NB4 (cell line): ENCODE results near the gene CYB5R3.

Source experiments
- CTCF ChIP-seq: IDR thresholded peaks from one replicate; pipeline ENCODE4 v1.5.1; 2012; ENCODE audit warnings: low read depth, low read length
- POLR2A ChIP-seq: IDR thresholded peaks from 2 replicates; pipeline ENCODE4 v1.6.1; 2011; ENCODE audit warnings: mild to moderate bottlenecking; ENCODE audit not compliant: insufficient read length; ENCODE audit errors: extremely low read depth
- TF ChIP-seq, protein P1 (sequence below): IDR thresholded peaks from 2 replicates; pipeline ENCODE4 v1.6.1; 2011; ENCODE audit warnings: low read depth, low read length

DNA sequence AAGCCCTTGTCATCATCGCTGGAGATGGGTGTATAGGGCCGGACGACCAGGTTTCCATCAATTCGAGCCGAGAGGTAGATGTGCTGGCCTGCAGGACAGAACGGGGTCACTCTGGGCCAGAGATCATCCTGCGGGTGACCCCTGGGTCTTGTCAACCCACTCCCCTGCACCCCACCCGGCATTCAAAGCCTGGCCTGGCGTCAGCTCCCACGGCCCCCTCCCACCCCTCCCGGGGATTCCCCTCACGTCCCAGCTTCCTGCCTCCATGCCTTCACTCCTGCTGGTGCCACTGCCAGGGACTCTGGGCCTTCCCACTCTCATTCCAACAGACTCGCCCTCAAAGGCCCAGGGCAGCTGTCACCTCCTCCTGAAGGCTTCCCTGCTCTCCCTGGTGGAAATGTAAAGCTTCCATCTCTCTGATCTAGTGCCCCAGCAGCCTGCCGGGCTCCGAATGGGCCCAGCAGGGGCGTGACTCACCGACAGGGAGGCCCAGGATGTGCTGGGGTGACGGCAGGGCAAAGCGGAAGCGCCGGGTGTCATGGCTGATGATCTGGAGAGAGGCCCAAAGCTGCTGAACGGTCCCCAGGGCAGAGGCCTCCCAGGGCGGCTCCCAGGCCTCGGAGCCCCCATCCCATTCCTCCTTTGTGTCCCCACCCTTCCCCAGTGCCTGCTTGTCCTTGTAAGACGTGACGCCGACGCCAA is 18.1 kb downstream of the CYB5R3 start:
- no peak for TF ChIP-seq CTCF
- no peak for TF ChIP-seq POLR2A
- TF ChIP-seq, protein P1, sequence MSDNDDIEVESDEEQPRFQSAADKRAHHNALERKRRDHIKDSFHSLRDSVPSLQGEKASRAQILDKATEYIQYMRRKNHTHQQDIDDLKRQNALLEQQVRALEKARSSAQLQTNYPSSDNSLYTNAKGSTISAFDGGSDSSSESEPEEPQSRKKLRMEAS = no peak
